Endodermal cell (in vitro differentiated cells): ENCODE results near the gene TP73. TPM values are rescaled to one million over a fixed set of nuclear protein-coding genes. Genes with fewer than 3 reads are reported as not detected.

Source experiments
- DNase-seq: peaks from one replicate; pipeline ENCODE4 v3.0.0-alpha.2; 2017
- H3K27ac ChIP-seq: 2 replicates; pipeline ENCODE4 v1.5.1; 2013; ENCODE audit warnings: mild to moderate bottlenecking, low read depth, low read length, moderate library complexity
- H3K27me3 ChIP-seq: 2 replicates; pipeline ENCODE4 v1.6.1; 2013; ENCODE audit warnings: mild to moderate bottlenecking, low read length, moderate library complexity; ENCODE audit not compliant: insufficient read depth, control insufficient read depth, poor library complexity, severe bottlenecking
- H3K36me3 ChIP-seq: 2 replicates; pipeline ENCODE4 v1.7.0; 2013; ENCODE audit warnings: mild to moderate bottlenecking, low read length, moderate library complexity; ENCODE audit not compliant: control insufficient read depth, insufficient read depth
- H3K4me1 ChIP-seq: one replicate; pipeline ENCODE4 v1.7.0; 2013; ENCODE audit warnings: low read length; ENCODE audit not compliant: control insufficient read depth, insufficient read depth
- H3K4me3 ChIP-seq: 2 replicates; pipeline ENCODE4 v1.5.1; 2013; ENCODE audit warnings: mild to moderate bottlenecking, low read length, moderate library complexity
- H3K9ac ChIP-seq: 2 replicates; pipeline ENCODE4 v1.6.1; 2013; ENCODE audit warnings: mild to moderate bottlenecking, low read length, moderate library complexity; ENCODE audit not compliant: poor library complexity, severe bottlenecking; ENCODE audit errors: extremely low read depth
- H3K9me3 ChIP-seq: 2 replicates; pipeline ENCODE4 v1.6.1; 2013; ENCODE audit warnings: mild to moderate bottlenecking, low read length, moderate library complexity; ENCODE audit not compliant: control insufficient read depth
- H3K27ac Mint-ChIP-seq: 2 replicates; pipeline ENCODE4 v1.8.0; 2020; ENCODE audit warnings: mixed read lengths
- H3K27me3 Mint-ChIP-seq: 2 replicates; pipeline ENCODE4 v1.8.0; 2021; ENCODE audit warnings: mild to moderate bottlenecking, mixed read lengths; ENCODE audit not compliant: insufficient read depth
- H3K36me3 Mint-ChIP-seq: 2 replicates; pipeline ENCODE4 v1.8.0; 2020; ENCODE audit warnings: low read depth, mixed read lengths
- H3K4me1 Mint-ChIP-seq: 2 replicates; pipeline ENCODE4 v1.8.0; 2020; ENCODE audit warnings: mixed read lengths
- H3K4me3 Mint-ChIP-seq: 2 replicates; pipeline ENCODE4 v1.8.0; 2020; ENCODE audit warnings: mild to moderate bottlenecking, moderate library complexity, mixed read lengths
- H3K9me3 Mint-ChIP-seq: 2 replicates; pipeline ENCODE4 v1.8.0; 2020; ENCODE audit warnings: mild to moderate bottlenecking, mixed read lengths
- WGBS, 2 experiments: methylation state at CpG; one replicate each; pipeline versions ENCODE4 v1.1.5 to v1.1.7; 2013; ENCODE audit warnings: missing lambda C conversion rate in 2 of 2, mixed read lengths in 1 of 2; ENCODE audit not compliant: insufficient coverage in 1 of 2, insufficient read length in 1 of 2; 5-methylcytosine and 5-hydroxymethylcytosine counted together
- total RNA-seq, 2 donors: library from RNA; stranded (reverse); fragmentation: NEBNext Ultra II Directional in 1 of 2; extraction: Animal tissue kit (Norgen Biotek cat#: 25700) in 1 of 2; gene quantifications; 2 replicates in 1 of 2; 3 replicates in 1 of 2; pipeline ENCODE4 v1.2.1, GENCODE V29; 2021
- TF ChIP-seq, protein P1 (sequence below): fragments of 200-600 bp; sonication (generic); conservative IDR thresholded peaks from 2 replicates; pipeline ENCODE4 v1.5.0; 2021; ENCODE audit warnings: antibody characterized with exemption, mild to moderate bottlenecking

TP73 gene
- total RNA-seq, 2 donors from 2014 or later: 3.4 to 3.5 TPM

DNA sequence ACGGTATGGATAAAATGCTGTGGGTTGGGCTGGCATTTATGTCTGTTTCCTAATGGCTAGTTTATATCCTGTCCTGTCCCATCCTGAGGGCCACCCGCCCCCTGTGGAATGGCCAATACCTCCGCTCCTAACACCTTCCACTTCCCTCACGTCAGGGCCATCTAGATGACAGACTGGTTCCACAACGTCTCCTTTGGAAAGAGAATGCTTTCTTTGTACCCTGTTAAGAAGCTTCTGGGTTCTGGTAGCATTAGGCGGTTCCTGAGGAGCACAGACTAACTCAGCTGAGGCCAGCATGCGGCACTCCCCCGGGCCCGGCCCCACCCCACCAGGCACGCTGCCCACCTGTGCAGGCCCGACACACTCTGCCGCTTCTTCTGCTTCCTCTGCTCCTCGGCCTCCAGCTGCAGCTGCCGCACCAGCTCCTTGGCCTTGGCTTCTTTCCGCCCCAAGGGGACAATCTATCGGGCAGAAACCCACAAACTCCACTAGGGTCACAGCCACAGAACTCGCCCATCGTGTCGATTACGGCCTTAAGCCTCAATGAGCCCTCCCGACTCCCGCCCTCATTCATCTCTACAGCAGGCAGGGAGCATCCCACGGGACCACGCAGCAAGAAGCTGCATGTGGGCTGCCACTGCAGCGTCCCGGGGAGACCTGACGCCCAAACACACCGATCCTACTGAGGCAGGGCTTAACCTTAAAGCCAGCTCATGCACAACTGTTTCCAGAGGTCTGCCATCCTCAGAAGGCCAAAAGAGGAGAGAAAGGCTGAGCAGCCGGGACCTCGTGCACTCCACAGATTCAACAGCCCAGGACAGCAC lies 131.5 kb downstream of the TP73 start:
- Mint-ChIP-seq H3K4me3 (no peak overlapping the region), H3K27ac (no peak overlapping the region), H3K9me3 (no peaks in the 10 kb centered on the region), H3K4me1 (peaks cover 3% of the 10 kb centered on the region), H3K27me3 (no peaks in the 10 kb centered on the region), H3K36me3 (peaks cover 87% of the 10 kb centered on the region)
- Histone ChIP-seq H3K36me3 (peaks cover 78% of the 10 kb centered on the region), H3K4me3 (no peak overlapping the region), H3K9me3 (no peaks in the 10 kb centered on the region), H3K9ac (no peak overlapping the region), H3K27me3 (no peaks in the 10 kb centered on the region), H3K27ac (no peak overlapping the region), H3K4me1 (no peaks in the 10 kb centered on the region)
- WGBS, 2 experiments: 96 to 98% methylated on average over 21 to 30 of the region's 30 CpGs
- DNase-seq: no peak
- TF ChIP-seq, protein P1, sequence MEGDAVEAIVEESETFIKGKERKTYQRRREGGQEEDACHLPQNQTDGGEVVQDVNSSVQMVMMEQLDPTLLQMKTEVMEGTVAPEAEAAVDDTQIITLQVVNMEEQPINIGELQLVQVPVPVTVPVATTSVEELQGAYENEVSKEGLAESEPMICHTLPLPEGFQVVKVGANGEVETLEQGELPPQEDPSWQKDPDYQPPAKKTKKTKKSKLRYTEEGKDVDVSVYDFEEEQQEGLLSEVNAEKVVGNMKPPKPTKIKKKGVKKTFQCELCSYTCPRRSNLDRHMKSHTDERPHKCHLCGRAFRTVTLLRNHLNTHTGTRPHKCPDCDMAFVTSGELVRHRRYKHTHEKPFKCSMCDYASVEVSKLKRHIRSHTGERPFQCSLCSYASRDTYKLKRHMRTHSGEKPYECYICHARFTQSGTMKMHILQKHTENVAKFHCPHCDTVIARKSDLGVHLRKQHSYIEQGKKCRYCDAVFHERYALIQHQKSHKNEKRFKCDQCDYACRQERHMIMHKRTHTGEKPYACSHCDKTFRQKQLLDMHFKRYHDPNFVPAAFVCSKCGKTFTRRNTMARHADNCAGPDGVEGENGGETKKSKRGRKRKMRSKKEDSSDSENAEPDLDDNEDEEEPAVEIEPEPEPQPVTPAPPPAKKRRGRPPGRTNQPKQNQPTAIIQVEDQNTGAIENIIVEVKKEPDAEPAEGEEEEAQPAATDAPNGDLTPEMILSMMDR: no peak

DNA sequence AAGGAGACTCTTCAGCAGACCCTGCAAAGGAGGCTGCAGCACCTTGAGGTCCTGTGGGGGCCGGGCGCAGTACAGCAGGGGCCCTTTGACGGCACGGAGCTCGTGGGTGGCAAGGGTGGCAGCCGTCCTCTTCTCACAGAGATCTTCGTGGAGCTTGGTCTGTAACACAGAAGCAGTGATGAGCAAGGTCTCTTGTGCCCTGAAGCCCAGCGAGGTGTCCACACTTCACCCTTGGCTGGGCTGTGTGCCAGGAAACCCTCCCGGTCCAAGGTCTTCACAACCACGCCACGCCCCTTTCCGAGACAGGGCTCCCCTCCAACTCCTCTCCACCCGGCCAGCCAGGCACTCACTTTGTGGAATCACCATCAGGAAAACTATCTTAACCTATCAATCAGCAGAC lies 132.7 kb downstream of the TP73 start:
- peaks cover 3% of the 10 kb centered on the region for H3K4me1 Mint-ChIP-seq
- H3K36me3 Mint-ChIP-seq: peaks cover 82% of the 10 kb centered on the region
- Histone ChIP-seq H3K4me3 (no peak overlapping the region), H3K36me3 (peaks cover 67% of the 10 kb centered on the region), H3K27ac (no peak overlapping the region), H3K9me3 (no peaks in the 10 kb centered on the region), H3K4me1 (no peaks in the 10 kb centered on the region), H3K9ac (no peak overlapping the region), H3K27me3 (no peaks in the 10 kb centered on the region)
- H3K4me3 Mint-ChIP-seq: no peak overlapping the region
- H3K9me3 Mint-ChIP-seq: no peaks in the 10 kb centered on the region
- no peaks in the 10 kb centered on the region for H3K27me3 Mint-ChIP-seq
- TF ChIP-seq, protein P1: no peak
- WGBS, 2 experiments: 93 to 97% methylated on average over 7 to 13 of the region's 13 CpGs
- H3K27ac Mint-ChIP-seq: peak overlapping the region; percentile 44
- no peak for DNase-seq

DNA sequence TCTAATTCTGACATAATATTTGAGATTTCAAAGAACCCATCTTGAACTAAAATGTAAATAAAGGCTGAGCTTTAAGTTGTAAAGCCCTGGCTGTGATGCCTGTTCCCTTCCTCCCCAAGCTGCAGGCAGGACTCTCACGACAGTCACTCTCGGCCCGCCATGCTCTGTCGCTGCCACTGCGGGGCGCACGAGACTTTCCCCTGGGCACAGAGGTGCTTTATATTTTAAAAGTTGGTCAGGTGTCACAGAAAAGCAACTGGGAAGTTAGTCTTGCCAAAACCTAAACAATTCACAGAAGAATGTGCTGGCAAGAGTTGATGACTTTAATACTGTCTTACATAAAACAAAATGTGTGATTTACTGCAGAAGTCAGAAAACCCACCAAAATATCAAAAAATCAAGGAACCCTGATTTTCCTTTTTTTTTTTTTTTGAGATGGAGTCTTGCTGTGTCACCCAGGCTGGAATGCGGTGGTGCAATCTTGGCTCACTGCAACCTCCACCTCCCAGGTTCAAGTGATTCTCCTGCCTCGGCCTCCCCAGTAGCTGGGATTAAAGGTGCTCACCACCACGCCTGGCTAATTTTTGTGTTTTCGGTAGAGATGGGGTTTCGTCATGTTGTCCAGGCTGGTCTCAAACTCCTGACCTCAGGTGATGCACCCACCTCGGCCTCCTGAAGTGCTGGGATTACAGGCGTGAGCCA lies 133.3 kb downstream of the TP73 start:
- Mint-ChIP-seq H3K27me3 (no peaks in the 10 kb centered on the region), H3K4me3 (no peak overlapping the region), H3K27ac (peak overlapping the region; percentile 44), H3K9me3 (no peaks in the 10 kb centered on the region), H3K4me1 (peaks cover 3% of the 10 kb centered on the region), H3K36me3 (peaks cover 76% of the 10 kb centered on the region)
- 85 to 86% methylated on average over 7 to 14 of the region's 14 CpGs for WGBS, 2 experiments
- no peaks in the 10 kb centered on the region for H3K4me1 ChIP-seq
- H3K9ac ChIP-seq: no peak overlapping the region
- H3K9me3 ChIP-seq: no peaks in the 10 kb centered on the region
- no peak overlapping the region for H3K27ac ChIP-seq
- H3K36me3 ChIP-seq: peaks cover 62% of the 10 kb centered on the region
- no peaks in the 10 kb centered on the region for H3K27me3 ChIP-seq
- peak; percentile 90 for DNase-seq
- H3K4me3 ChIP-seq: no peak overlapping the region
- TF ChIP-seq, protein P1: peak; percentile 77

Other genes with a start within 250 kb of the TP73 start
- gene ARHGEF16, start 197.9 kb upstream of the TP73 start, total RNA-seq: 10 to 100 TPM; 47.7 to 64.7 TPM
- 100 to 1,000 TPM in 1 of 2 donors, 10 to 100 TPM in 1; 83.0 to 103 TPM for gene MEGF6, start 41.0 kb upstream of the TP73 start, total RNA-seq
- gene TPRG1L, start 27.5 kb upstream of the TP73 start, total RNA-seq: 10 to 100 TPM; 50.4 to 56.4 TPM
- gene WRAP73, start 2.4 kb upstream of the TP73 start, total RNA-seq: 10 to 100 TPM; 29.8 to 32.5 TPM
- gene CCDC27, start 99.9 kb downstream of the TP73 start, total RNA-seq: not detected
- 10 to 100 TPM; 11.1 to 15.0 TPM for gene SMIM1, start 120.2 kb downstream of the TP73 start, total RNA-seq
- gene LRRC47, start 144.0 kb downstream of the TP73 start, total RNA-seq: 10 to 100 TPM; 49.9 to 59.7 TPM
- gene CEP104, start 204.7 kb downstream of the TP73 start, total RNA-seq: 10 to 100 TPM; 34.2 to 47.5 TPM
- gene DFFB, start 205.0 kb downstream of the TP73 start, total RNA-seq: 1 to 10 TPM; 7.2 to 7.6 TPM
- gene C1orf174, start 247.8 kb downstream of the TP73 start, total RNA-seq: 10 to 100 TPM; 28.4 to 38.4 TPM